ENCODE data around the gene ITIH5.
"Not testable (repeated sequence)": the region's sequence is repeated elsewhere in the genome, so short reads cannot be mapped to it uniquely, and the experiment has no call there.

The ITIH5 gene

DNA sequence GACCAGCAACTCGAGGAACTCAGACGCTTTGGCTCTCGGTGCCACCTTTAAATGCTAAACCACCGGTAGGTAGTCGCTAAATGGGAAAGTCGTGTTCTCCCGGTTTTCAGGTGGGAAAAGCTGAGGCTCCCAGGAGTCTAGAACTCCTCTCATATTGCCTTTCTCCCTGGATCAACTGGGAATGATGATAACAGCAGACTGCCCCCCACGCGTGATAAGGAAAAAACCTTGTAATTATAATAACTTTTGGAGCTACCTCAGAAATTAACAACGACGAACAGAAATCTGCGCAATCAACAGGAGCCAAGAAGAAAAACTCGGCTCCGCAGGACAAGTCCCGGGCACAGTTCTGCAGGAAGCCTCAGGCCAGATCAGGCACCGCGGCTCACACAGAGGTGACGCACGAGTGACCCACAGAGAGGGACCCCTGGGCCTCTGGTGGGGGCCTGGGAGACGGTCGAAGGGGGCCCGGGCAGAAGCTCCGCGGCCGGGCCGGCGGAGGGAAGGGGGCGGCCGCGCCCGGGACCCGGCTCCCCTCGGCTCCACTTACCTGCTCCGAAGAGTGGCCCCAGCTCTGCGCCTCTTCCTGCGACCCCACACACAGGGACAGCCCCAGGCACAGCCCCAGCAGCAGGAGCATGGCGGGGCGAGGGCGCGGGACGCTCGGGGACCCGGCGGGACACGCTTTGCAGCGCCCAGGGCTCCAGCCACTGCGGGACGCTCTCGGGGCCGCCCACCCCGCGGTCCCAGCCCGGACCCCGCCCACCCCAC is at the start of gene ITIH5:
Gene ITIH5 (minus strand): TSS at position 714 of the 771 bp plus-strand sequence. CDS start 74 bp downstream, at position 640.
- no peak for DNase-seq

DNA sequence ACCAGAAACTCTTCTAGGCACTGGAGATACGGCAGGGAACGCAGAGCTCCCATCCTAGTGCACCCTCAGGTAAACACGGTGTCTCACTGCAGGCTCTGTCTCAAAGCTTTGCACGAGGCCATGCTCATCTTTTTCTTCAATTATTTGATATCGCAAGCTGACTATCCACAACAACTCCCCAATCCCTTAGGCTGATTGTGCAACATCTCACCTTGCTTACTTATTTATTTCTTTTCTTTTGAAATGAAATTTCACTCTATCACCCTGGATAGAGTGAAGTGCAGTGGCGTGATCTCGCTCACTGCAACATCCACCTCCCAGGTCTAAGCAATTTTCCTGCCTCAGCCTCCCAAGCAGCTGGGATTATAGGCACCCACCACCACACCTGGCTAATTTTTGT is 48.7 kb upstream of the ITIH5 start:
- DNase-seq, result no peak

DNA sequence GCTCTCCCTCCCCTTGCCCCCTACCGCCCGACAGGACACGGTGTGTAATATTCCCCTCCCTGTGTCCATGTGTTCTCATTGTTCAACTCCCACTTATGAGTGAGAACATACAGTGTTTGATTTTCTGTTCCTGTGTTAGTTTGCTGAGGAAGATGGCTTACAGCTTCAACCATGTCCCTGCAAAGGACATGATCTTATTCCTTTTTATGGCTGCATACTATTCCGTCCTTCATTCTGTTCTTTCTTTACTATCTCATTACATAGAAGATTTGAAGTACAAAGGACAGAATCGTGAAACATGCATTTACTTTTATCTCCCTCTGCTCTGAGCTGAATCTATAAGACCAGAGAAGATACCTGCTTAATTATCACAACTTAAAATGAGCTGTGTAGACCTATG is 44.3 kb upstream of the ITIH5 start:
- DNase-seq, result not testable (repeated sequence)

GRCh38 chr10:7710446-7710845 is 43.7 kb upstream of the ITIH5 start:
- DNase-seq, result no peak

- DNase-seq, result no peak
These were observed 42.1 kb upstream of the ITIH5 start for GRCh38 chr10:7708832-7709231.

- no peak for DNase-seq
These were observed 41.3 kb upstream of the ITIH5 start for GRCh38 chr10:7707858-7708622.

DNA sequence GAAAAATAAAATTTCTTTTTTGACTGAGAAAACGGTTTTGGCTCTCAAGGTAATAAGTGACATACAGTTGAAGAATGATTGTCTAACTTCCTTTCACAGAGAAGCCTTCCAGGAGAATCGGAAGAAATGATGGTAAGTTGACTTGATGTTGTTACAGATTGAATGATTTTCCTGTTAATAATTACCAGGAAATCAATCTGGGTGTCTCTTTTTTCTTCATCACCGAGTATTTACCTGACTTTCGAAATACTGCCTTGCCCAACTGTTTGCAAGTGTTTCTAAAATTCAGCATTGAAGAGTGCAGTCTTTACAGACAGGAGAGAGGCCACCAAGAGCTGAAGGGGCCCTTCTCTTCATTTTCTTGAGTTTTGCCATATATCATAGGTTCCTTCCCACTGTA is 40.3 kb upstream of the ITIH5 start:
- DNase-seq, result no peak

DNA sequence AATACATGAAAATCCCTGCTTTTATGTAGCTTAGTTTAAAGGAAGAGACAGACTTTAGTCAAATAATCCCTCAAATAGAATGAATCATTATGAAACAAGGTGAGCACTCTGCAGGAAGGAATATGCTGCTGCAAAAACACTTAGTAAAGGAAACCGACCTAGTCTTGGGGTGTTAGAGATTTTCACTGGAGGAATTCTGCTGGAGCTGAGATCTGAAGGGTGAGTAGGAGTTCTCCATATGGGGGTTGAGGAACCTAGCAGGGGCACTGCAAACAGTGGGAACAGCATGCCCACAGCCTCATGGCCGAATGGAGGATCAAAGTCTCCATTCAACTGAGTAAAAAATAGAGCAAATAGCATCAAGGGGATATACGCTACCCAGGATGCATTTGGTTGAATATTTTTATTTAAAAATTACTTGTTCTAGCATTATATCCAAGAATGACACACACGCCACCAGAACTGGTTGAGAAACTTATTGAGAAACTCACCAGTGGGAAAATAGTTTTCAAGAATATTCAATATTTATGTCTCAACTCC is 39.8 kb upstream of the ITIH5 start:
- DNase-seq, result no peak

GRCh38 chr10:7705341-7705740 is 38.6 kb upstream of the ITIH5 start:
- DNase-seq, result no peak

DNA sequence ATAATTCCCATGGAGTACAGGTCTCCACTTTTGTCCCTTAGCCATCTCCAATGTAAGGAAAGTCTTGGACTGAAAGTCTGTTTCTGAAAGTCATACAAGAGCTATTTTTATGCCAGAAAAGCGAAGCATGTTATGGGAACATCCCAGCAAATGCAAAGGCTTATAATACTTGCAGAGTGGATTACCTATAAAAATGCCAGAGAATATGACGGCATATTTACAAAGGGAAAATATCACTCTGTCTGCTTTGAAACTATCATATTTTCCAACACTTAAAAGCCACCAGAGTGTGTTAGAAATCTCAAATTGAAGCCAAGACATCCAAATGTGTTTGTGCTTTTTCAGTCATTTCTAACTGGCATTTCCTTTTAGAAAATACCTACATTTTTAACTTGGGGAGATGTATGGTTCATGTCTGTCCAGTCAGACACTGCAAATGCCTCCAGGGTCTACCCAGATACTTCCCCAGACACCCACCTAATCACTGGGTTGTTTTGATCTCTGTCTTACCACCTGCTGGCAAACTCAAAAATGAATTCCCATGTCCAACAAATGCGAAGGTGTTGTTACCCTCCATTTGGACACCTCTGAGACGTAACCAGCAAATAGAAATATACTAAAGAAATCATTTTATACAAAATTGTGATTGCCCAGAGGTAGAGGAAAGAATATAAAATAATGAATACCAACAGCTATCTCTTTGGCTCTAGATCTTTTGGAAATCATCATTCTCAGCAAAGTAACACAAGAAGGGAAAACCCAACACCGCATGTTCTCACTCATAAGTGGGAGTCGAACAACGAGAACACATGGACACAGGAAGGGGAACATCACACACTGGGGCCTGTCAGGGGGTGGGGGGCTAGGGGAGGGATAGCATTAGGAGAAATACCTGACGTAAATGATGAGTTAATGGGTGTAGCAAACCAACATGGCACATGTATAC is 37.6 kb upstream of the ITIH5 start:
- DNase-seq, result no peak

- no peak for DNase-seq
These were observed 36.4 kb upstream of the ITIH5 start, which contains the start of gene ITIH2 for GRCh38 chr10:7703140-7703539. TSS of gene ITIH2 (plus strand) at chr10:7703316. CDS start at chr10:7703435, 119 bp downstream.

DNA sequence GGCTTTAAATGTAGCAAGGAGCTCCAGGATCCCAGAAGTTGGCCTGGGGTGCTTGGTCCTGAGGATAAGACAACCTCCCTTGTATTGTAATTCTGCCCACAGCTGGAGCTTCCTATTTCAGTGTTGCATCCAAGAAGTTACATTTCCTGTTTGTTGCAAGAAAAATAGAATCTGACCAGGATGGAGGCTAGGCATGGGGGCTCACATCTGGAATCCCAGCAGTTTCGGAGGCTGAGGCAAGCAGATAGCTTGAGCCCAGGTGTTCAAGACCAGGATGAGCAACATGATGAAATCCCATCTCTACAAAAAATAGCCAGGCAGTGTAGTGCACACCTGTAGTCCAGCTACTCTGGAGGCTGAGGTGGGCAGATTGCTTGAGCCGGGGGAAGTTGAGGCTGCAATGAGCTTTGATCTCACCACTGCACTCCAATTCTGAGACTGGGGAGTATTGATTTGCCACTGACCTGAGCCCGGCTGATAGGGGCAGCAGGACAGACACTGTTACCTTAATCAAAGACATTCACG is 35.6 kb upstream of the ITIH5 start:
- no peak for DNase-seq

GRCh38 chr10:7701158-7701742 is 34.5 kb upstream of the ITIH5 start:
- DNase-seq, result no peak

GRCh38 chr10:7700577-7701125 is 33.9 kb upstream of the ITIH5 start:
- no peak for DNase-seq

DNA sequence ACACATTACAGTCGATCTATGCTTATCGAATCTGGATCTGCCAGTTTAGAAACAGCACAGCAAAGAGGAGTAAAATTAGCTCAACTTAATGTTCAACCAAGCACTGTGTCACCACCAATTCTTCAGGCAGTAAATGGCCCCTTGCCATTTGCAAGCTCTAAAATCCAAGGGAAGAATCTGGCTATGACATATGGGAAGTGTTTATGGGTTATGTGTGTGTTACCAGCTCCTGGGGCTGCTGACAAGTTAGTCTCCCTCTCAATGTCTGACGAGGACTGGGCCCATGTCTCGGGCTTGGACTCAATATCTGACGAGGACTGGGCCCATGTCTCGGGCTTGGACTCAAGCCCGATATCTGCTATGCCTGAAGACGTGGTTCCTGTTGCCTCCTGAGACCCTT is 30.7 kb upstream of the ITIH5 start:
- no peak for DNase-seq

- DNase-seq, result no peak
These were observed 29.8 kb upstream of the ITIH5 start for GRCh38 chr10:7696545-7696944.

- not testable (repeated sequence) for DNase-seq
These were observed 26.4 kb upstream of the ITIH5 start for GRCh38 chr10:7693194-7693593.

DNA sequence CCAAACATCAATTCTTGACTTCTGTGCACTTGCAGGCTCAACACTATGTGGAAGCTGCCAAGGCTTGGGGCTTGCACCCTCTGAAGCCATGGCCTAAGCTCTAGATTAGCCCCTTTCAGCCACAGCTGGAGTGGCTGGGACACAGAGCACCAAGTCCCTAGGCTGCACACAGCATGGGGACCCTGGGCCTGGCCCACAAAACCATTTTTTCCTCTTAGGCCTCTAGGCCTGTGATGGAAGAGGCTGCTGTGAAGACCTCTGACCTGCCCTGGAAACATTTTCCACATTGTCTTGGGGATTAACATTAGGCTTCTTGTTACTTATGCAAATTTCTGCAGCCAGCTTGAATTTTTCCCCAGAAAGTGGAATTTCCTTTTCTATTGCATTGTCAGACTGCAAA is 25.6 kb upstream of the ITIH5 start:
- not testable (repeated sequence) for DNase-seq

DNA sequence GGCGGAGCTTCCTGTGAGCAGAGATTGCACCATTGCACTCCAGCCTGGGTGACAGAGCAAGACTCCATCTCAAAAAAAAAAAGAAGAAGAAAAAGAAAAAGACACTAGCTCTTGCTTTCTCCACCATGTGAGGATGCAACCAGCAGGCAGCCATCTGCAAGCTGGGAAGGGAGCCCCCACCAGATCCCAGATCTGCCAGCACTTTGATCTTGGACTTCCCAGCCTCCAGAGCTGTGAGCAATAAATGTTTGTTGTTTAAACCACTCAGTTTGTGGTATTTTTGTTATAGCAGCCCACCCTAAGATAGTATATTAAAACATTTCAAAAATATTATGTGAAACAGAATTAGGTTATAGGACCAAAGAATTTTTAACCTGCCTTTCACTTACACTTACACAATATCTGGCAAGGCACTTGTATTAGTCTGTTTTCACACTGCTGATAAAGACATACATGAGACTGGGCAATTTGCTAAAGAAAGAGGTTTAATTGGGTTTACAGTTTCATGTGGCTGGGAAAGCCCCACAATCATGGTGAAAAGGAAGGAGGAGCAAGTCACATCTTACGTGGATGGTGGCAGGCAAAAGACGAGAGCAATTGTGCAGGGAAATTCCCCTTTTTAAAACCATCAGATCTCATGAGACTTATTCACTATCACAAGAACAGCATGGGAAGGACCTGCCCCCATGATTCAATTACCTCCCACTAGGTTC is 24.3 kb upstream of the ITIH5 start:
- not testable (repeated sequence) for DNase-seq

GRCh38 chr10:7689591-7689990 is 22.8 kb upstream of the ITIH5 start:
- DNase-seq, result no peak

Data from NCI-H748 treated with DMSO at 0.1 percent for 48 hours (cell line).